Tibial nerve (tissue), 4 donors: ENCODE results near the gene TRMT44. TPM values are rescaled to one million over a fixed set of nuclear protein-coding genes. Genes with fewer than 3 reads are reported as not detected.

Source experiments
- DNase-seq, 2 donors: peaks; one replicate each; pipeline ENCODE4 v3.0.0-alpha.2; 2019; ENCODE audit warnings: low spot score in 2 of 2
- H3K27ac ChIP-seq, 4 donors: fragments of 200-600 bp; sonication (generic) in 3 of 4; one replicate each; pipeline ENCODE4 v1.5.1; 2017 to 2019; ENCODE audit warnings: mild to moderate bottlenecking in 1 of 4
- H3K27me3 ChIP-seq, 2 donors: fragments of 200-600 bp; sonication (generic) in 1 of 2; one replicate each; pipeline versions ENCODE4 v1.5.1 to v1.6.0; 2017 to 2019
- H3K36me3 ChIP-seq, 3 donors: fragments of 200-600 bp; sonication (generic); one replicate each; pipeline ENCODE4 v1.5.1; 2018 to 2019
- H3K4me1 ChIP-seq, 4 donors: fragments of 200-600 bp; sonication (generic) in 3 of 4; one replicate each; pipeline ENCODE4 v1.5.1; 2017 to 2019
- H3K4me3 ChIP-seq, 4 donors: fragments of 200-600 bp; sonication (generic) in 3 of 4; one replicate each; pipeline ENCODE4 v1.5.1; 2017 to 2019; ENCODE audit warnings: mild to moderate bottlenecking in 1 of 4, moderate library complexity in 1 of 4
- H3K9me3 ChIP-seq, 4 donors: fragments of 200-600 bp; sonication (generic) in 3 of 4; one replicate each; pipeline ENCODE4 v1.5.1; 2017 to 2019
- EP300 ChIP-seq, 2 donors: sonication (generic); formaldehyde crosslinking; IDR thresholded peaks; one replicate each; pipeline ENCODE4 v1.6.1; 2017; ENCODE audit warnings: antibody characterized with exemption in 2 of 2, mild to moderate bottlenecking in 1 of 2
- POLR2A ChIP-seq, 2 donors: fragments of 450-650 bp; IDR thresholded peaks; one replicate each; pipeline ENCODE4 v1.6.1; 2017; ENCODE audit warnings: antibody characterized with exemption in 2 of 2, mild to moderate bottlenecking in 2 of 2, moderate library complexity in 2 of 2
- WGBS, 2 donors: methylation state at CpG; one replicate each; pipeline ENCODE4 v1.1.5; 2018; 5-methylcytosine and 5-hydroxymethylcytosine counted together
- total RNA-seq, 4 donors: library from RNA; depleted of rRNA; stranded (reverse); fragments of >200 nt; gene quantifications; one replicate each; pipeline ENCODE4 v1.1.0, GENCODE V29; 2016
- TF ChIP-seq, protein P1 (sequence below), 5 experiments: fragments of 200-600 bp in 3 of 5; fragments of 450-650 bp in 2 of 5; sonication (generic) in 3 of 5; IDR thresholded peaks; one replicate each; pipeline ENCODE4 v1.5.1; 2016 to 2019; ENCODE audit warnings: antibody characterized with exemption in 5 of 5, mild to moderate bottlenecking in 3 of 5, moderate library complexity in 2 of 5

The TRMT44 gene
- total RNA-seq, 4 donors from 2014 or later, result 24.5 to 71.4 (median 52.9) TPM

DNA sequence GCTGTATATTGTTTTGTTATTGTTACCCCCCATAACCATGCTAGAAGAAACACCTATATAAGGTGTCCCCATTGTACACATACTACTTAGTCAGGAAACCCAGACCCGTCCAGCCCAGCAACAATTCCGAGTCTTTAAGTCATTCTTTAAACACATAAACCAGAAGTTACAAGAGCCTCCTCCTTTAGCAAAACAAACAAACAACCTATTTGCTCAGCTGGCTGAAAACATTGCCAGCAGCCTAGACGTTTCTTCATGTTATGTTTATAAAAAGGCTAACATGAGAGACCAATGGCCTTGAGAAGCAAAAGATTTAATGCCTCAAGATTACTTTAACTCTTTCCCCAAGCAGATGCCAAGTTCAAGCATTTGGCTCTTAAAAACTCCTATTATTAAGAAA lies 1.4 kb upstream of the TRMT44 start:
- TF ChIP-seq POLR2A (IDR thresholded peaks at IDR 0.05) (no peak), EP300 (IDR thresholded peaks at IDR 0.05) (no peak)
- peaks cover 0 to 88% (median 26%) of the 10 kb centered on the region in 4 donors for H3K4me1 ChIP-seq
- H3K4me3 ChIP-seq, result peak overlapping the region in 1 of 4 donors; percentile 70
- DNase-seq, result no peak
- no peaks in the 10 kb centered on the region for H3K36me3 ChIP-seq
- H3K9me3 ChIP-seq, result no peaks in the 10 kb centered on the region
- 54 to 56% methylated on average over 3 of the region's 3 CpGs for WGBS, 2 donors
- peak overlapping the region in 3 of 4 donors; percentile 91 to 98 (median 96) for H3K27ac ChIP-seq
- H3K27me3 ChIP-seq, result no peaks in the 10 kb centered on the region

DNA sequence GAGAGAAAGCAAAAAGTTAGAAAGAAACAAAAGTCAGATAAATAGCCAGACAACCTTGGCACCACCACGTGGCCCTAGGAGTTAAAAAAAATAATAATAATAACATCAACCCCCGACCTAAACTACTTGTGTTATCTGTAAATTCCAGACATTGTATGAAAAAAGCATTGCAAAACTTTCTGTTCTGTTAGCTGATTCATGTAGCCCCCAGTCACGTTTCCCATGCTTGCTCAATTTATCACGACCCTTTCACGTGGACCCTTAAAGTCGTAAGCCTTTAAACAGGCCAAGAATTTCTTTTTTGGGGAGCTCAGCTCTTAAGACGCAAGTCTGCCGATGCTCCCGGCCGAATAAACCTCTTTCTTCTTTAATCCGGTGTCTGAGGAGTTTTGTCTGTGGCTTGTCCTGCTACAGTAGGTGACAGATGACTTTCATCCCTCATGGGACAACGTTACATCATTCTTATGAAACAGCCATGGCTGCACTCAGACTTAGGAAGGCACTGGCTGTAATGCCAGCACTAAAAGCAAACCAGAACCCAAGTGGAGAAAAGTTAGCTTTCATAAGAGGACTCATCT lies 574 bp upstream of the TRMT44 start:
- peaks cover 0 to 83% (median 26%) of the 10 kb centered on the region in 4 donors for H3K4me1 ChIP-seq
- no peaks in the 10 kb centered on the region for H3K9me3 ChIP-seq
- peak in 1 of 2 donors; percentile 52 for DNase-seq
- peak overlapping the region; percentile 78 to 98 (median 94) for H3K27ac ChIP-seq
- TF ChIP-seq, protein P1, sequence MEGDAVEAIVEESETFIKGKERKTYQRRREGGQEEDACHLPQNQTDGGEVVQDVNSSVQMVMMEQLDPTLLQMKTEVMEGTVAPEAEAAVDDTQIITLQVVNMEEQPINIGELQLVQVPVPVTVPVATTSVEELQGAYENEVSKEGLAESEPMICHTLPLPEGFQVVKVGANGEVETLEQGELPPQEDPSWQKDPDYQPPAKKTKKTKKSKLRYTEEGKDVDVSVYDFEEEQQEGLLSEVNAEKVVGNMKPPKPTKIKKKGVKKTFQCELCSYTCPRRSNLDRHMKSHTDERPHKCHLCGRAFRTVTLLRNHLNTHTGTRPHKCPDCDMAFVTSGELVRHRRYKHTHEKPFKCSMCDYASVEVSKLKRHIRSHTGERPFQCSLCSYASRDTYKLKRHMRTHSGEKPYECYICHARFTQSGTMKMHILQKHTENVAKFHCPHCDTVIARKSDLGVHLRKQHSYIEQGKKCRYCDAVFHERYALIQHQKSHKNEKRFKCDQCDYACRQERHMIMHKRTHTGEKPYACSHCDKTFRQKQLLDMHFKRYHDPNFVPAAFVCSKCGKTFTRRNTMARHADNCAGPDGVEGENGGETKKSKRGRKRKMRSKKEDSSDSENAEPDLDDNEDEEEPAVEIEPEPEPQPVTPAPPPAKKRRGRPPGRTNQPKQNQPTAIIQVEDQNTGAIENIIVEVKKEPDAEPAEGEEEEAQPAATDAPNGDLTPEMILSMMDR (IDR thresholded peaks at IDR 0.05), result no peak
- TF ChIP-seq EP300 (IDR thresholded peaks at IDR 0.05) (no peak), POLR2A (IDR thresholded peaks at IDR 0.05) (no peak)
- no peaks in the 10 kb centered on the region for H3K27me3 ChIP-seq
- H3K4me3 ChIP-seq, result peak overlapping the region; percentile 70 to 99 (median 96)
- 30 to 31% methylated on average over 12 of the region's 12 CpGs for WGBS, 2 donors
- H3K36me3 ChIP-seq, result no peaks in the 10 kb centered on the region

DNA sequence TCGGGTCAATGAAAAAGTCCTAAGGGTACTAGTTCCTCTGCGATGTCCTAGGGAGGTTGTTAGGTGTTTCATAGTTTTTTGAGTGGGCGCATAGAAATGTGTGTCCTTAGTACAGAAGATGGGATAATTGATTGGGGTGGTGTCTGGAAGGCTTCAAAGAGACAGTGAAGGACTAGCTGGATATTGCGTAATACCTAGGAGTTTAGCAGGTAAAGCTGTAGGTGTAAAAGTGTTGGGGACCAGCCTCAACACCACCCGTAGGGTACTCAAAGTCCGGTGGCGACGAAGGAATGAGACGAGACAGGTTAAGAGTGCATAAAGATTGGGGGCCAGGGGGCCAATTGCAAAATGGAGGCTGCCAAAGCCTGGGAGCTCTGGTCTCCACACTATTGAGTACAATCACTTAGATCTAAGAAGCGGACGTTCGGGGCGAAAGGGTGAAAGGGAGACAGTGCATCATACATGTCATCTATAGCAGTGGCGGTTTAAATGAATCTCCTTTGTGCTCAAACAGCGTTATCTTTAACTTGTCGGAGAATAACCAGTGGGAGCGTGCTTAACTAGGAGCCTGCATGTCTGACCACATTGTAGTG lies 1.0 kb downstream of the TRMT44 start:
- peak overlapping the region in 2 of 4 donors; percentile 91 to 96 for H3K27ac ChIP-seq
- peaks cover 0 to 8% (median 0%) of the 10 kb centered on the region in 3 donors for H3K36me3 ChIP-seq
- H3K27me3 ChIP-seq, result no peaks in the 10 kb centered on the region
- WGBS, 2 donors, result 59 to 60% methylated on average over 17 of the region's 17 CpGs
- DNase-seq, result no peak
- TF ChIP-seq POLR2A (IDR thresholded peaks at IDR 0.05) (no peak), EP300 (IDR thresholded peaks at IDR 0.05) (no peak)
- TF ChIP-seq, protein P1 (IDR thresholded peaks at IDR 0.05), result no peak
- peak overlapping the region; percentile 70 to 99 (median 96) for H3K4me3 ChIP-seq
- H3K9me3 ChIP-seq, result no peaks in the 10 kb centered on the region
- H3K4me1 ChIP-seq, result peaks cover 0 to 70% (median 24%) of the 10 kb centered on the region in 4 donors

DNA sequence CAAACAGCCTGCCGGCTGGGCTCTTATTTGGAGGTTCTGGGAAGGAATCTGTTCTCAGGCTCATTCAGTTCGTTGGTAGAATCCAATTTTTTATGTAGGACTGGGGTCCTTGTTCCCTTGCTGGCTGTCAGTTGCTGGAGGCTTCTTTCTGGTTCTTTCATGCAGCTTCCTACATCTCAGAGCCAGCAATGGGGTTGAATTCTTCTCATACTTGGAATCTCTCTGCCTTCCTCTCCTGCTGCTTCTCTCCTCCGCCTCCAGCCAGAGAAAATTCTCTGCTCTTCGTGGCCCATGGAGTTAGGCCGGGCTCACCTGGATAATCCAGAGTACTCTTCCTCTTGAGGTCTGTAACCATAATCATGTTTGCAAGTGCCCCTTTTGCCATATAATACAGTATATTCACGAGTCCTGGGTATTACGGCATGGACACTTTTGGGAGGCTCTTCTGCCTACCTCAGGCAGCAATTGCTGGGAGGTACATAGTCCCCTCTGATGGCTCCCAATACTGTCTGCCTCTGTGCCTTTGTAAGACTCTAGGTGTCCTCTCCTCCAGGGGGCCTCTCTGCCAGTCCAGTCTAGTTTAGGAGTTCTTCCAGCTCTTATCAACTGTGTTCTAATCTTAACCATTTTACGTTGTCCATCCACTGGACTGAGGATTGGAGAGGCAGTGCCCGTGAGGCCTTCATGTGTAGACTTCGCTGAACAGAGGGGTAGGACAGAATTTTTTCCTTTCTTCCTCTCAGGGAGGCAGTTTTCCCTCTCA lies 2.2 kb downstream of the TRMT44 start:
- 74 to 81% methylated on average over 10 of the region's 10 CpGs for WGBS, 2 donors
- no peak overlapping the region for H3K4me3 ChIP-seq
- H3K4me1 ChIP-seq, result peaks cover 0 to 58% (median 24%) of the 10 kb centered on the region in 4 donors
- TF ChIP-seq, protein P1 (IDR thresholded peaks at IDR 0.05), result no peak
- TF ChIP-seq POLR2A (IDR thresholded peaks at IDR 0.05), result no peak
- no peaks in the 10 kb centered on the region for H3K27me3 ChIP-seq
- no peak overlapping the region for H3K27ac ChIP-seq
- H3K9me3 ChIP-seq, result no peaks in the 10 kb centered on the region
- no peak for DNase-seq
- peaks cover 0 to 20% (median 0%) of the 10 kb centered on the region in 3 donors for H3K36me3 ChIP-seq

DNA sequence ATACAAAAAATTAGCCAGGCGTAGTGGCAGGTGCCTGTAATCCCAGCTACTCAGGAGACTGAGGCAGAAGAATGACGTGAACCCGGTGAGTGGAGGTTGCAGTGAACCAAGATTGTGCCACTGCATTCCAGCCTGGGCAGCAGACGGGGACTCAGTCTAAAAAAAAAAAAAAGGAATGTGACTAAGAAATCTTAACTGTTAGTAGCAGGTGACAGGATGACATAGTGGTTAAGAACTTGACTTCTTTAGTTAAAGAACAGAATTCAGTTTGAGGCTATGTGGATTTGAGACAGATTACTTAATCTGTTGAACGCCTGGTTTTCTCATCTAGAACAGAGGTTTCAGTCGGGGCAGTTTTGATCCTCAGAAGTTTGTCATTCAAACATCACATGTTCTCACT lies 3.2 kb downstream of the TRMT44 start:
- DNase-seq, result no peak
- no peaks in the 10 kb centered on the region for H3K27me3 ChIP-seq
- no peak overlapping the region for H3K4me3 ChIP-seq
- no peak for TF ChIP-seq POLR2A (IDR thresholded peaks at IDR 0.05)
- TF ChIP-seq, protein P1 (IDR thresholded peaks at IDR 0.05), result no peak
- TF ChIP-seq EP300 (IDR thresholded peaks at IDR 0.05), result no peak
- 78 to 81% methylated on average over 6 of the region's 6 CpGs for WGBS, 2 donors
- H3K9me3 ChIP-seq, result no peaks in the 10 kb centered on the region
- peaks cover 0 to 30% (median 4%) of the 10 kb centered on the region in 3 donors for H3K36me3 ChIP-seq
- peaks cover 0 to 48% (median 24%) of the 10 kb centered on the region in 4 donors for H3K4me1 ChIP-seq
- no peak overlapping the region for H3K27ac ChIP-seq
